WTC11 (cell line): ENCODE results near the gene SMIM13. TPM values are rescaled to one million over a fixed set of nuclear protein-coding genes. Genes with fewer than 3 reads are reported as not detected.

ENCODE experiments used
- ATAC-seq: fragments of 200-7000 bp; cut with Tn5 transposase; 2 replicates; pipeline ENCODE4 v1.10.0; 2021; ENCODE audit warnings: mild to moderate bottlenecking, moderate library complexity
- CTCF ChIA-PET: fragments of 300-600 bp; sonication (Branson Sonifier 250); formaldehyde crosslinking; loops from one replicate; lab custom pipeline; 2021; ENCODE audit warnings: antibody characterized with exemption; lab: Charles Lee
- POLR2A ChIA-PET: fragments of 350-600 bp; sonication (Branson Sonifier 250); formaldehyde crosslinking; loops from one replicate; lab custom pipeline; 2021; ENCODE audit warnings: antibody characterized with exemption; lab: Charles Lee
- DNase-seq: peaks from one replicate; pipeline ENCODE4 v3.0.0; 2021; ENCODE audit warnings: low spot score
- H3K27ac Mint-ChIP-seq: 2 replicates; pipeline ENCODE4 v1.8.0; 2021; ENCODE audit warnings: mixed read lengths
- H3K27me3 Mint-ChIP-seq: 2 replicates; pipeline ENCODE4 v1.8.0; 2021; ENCODE audit warnings: low read depth, mild to moderate bottlenecking, moderate library complexity, mixed read lengths
- H3K36me3 Mint-ChIP-seq: 2 replicates; pipeline ENCODE4 v1.8.0; 2021; ENCODE audit warnings: mixed read lengths
- H3K4me1 Mint-ChIP-seq: 2 replicates; pipeline ENCODE4 v1.8.0; 2022; ENCODE audit warnings: mixed read lengths
- H3K4me3 Mint-ChIP-seq: 2 replicates; pipeline ENCODE4 v1.8.0; 2021; ENCODE audit warnings: mild to moderate bottlenecking, moderate library complexity, mixed read lengths
- H3K9me3 Mint-ChIP-seq: 2 replicates; pipeline ENCODE4 v1.8.0; 2021; ENCODE audit warnings: mixed read lengths
- ATF1 ChIP-seq: sonication (generic); formaldehyde crosslinking; IDR thresholded peaks from 2 replicates; pipeline ENCODE4 v1.8.1; 2023; ENCODE audit warnings: mild to moderate bottlenecking, moderate library complexity, missing genetic modification reagents
- CREM ChIP-seq: sonication (generic); formaldehyde crosslinking; IDR thresholded peaks from 2 replicates; pipeline ENCODE4 v1.8.1; 2022; ENCODE audit warnings: mild to moderate bottlenecking, missing genetic modification reagents, moderate library complexity
- HMGA2 ChIP-seq: fragments of 250-450 bp; sonication (Bioruptor Pico); IDR thresholded peaks from 2 replicates; pipeline ENCODE4 v1.4.0; 2021; ENCODE audit warnings: mild to moderate bottlenecking, moderate library complexity
- HMGXB4 ChIP-seq: sonication (generic); formaldehyde crosslinking; IDR thresholded peaks from 2 replicates; pipeline ENCODE4 v1.8.1; 2023; ENCODE audit warnings: mild to moderate bottlenecking, moderate library complexity, missing genetic modification reagents
- KAT7 ChIP-seq: sonication (generic); formaldehyde crosslinking; IDR thresholded peaks from 2 replicates; pipeline ENCODE4 v1.8.1; 2023; ENCODE audit warnings: missing genetic modification reagents, mild to moderate bottlenecking, borderline replicate concordance
- MAX ChIP-seq: sonication (generic); formaldehyde crosslinking; IDR thresholded peaks from 2 replicates; pipeline ENCODE4 v1.8.0; 2022; ENCODE audit warnings: mild to moderate bottlenecking, missing genetic modification reagents
- NFE2L1 ChIP-seq: sonication (generic); formaldehyde crosslinking; IDR thresholded peaks from 2 replicates; pipeline ENCODE4 v1.8.1; 2023; ENCODE audit warnings: missing genetic modification reagents
- RORB ChIP-seq: fragments of 250-450 bp; sonication (Bioruptor Pico); IDR thresholded peaks from 2 replicates; pipeline ENCODE4 v1.9.0; 2021; ENCODE audit warnings: mild to moderate bottlenecking
- SOX15 ChIP-seq: fragments of 250-450 bp; sonication (Bioruptor Pico); IDR thresholded peaks from 2 replicates; pipeline ENCODE4 v1.9.0; 2021; ENCODE audit warnings: mild to moderate bottlenecking
- ZNF138 ChIP-seq: sonication (generic); formaldehyde crosslinking; conservative IDR thresholded peaks from 2 replicates; pipeline ENCODE4 v1.8.1; 2022; ENCODE audit warnings: mild to moderate bottlenecking, moderate library complexity, missing genetic modification reagents
- ZNF423 ChIP-seq: fragments of 250-450 bp; sonication (Bioruptor Pico); IDR thresholded peaks from 2 replicates; pipeline ENCODE4 v2.1.2; 2022; ENCODE audit warnings: mild to moderate bottlenecking, moderate library complexity
- ZNF671 ChIP-seq: fragments of 250-450 bp; sonication (Bioruptor Pico); IDR thresholded peaks from 2 replicates; pipeline ENCODE4 v1.8.0; 2021; ENCODE audit warnings: mild to moderate bottlenecking
- ZSCAN18 ChIP-seq: fragments of 250-450 bp; sonication (Bioruptor Pico); IDR thresholded peaks from 2 replicates; pipeline ENCODE4 v2.1.2; 2022; ENCODE audit warnings: mild to moderate bottlenecking, moderate library complexity
- total RNA-seq: library from RNA; stranded (reverse); gene quantifications from 3 replicates; pipeline ENCODE4 v1.2.3, GENCODE V29; 2021
- TF ChIP-seq, protein P1 (sequence below): sonication (generic); formaldehyde crosslinking; IDR thresholded peaks from 2 replicates; pipeline ENCODE4 v1.8.1; 2023; ENCODE audit warnings: mild to moderate bottlenecking, missing genetic modification reagents, moderate library complexity
- TF ChIP-seq, protein P2 (sequence below): fragments of 250-450 bp; sonication (Bioruptor Pico); IDR thresholded peaks from 2 replicates; pipeline ENCODE4 v1.9.0; 2021; ENCODE audit warnings: mild to moderate bottlenecking, borderline replicate concordance
- TF ChIP-seq, protein P3 (sequence below): sonication (generic); formaldehyde crosslinking; IDR thresholded peaks from 2 replicates; pipeline ENCODE4 v1.8.1; 2022; ENCODE audit warnings: mild to moderate bottlenecking, moderate library complexity, missing genetic modification reagents
- TF ChIP-seq, protein P4 (sequence below): sonication (generic); formaldehyde crosslinking; IDR thresholded peaks from 2 replicates; pipeline ENCODE4 v1.8.0; 2023; ENCODE audit warnings: missing genetic modification reagents
- TF ChIP-seq, protein P5 (sequence below): sonication (generic); formaldehyde crosslinking; IDR thresholded peaks from 2 replicates; pipeline ENCODE4 v1.8.0; 2022; ENCODE audit warnings: mild to moderate bottlenecking, missing genetic modification reagents

SMIM13 gene
- total RNA-seq, 1 experiment from 2014 or later, result 9.7 TPM

- no peak overlapping the region for H3K4me3 Mint-ChIP-seq
- no peak for TF ChIP-seq MAX (CRISPR knock-in tag)
- TF ChIP-seq, protein P1, sequence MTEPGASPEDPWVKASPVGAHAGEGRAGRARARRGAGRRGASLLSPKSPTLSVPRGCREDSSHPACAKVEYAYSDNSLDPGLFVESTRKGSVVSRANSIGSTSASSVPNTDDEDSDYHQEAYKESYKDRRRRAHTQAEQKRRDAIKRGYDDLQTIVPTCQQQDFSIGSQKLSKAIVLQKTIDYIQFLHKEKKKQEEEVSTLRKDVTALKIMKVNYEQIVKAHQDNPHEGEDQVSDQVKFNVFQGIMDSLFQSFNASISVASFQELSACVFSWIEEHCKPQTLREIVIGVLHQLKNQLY (CRISPR knock-in tag), result no peak
- TF ChIP-seq, protein P2, sequence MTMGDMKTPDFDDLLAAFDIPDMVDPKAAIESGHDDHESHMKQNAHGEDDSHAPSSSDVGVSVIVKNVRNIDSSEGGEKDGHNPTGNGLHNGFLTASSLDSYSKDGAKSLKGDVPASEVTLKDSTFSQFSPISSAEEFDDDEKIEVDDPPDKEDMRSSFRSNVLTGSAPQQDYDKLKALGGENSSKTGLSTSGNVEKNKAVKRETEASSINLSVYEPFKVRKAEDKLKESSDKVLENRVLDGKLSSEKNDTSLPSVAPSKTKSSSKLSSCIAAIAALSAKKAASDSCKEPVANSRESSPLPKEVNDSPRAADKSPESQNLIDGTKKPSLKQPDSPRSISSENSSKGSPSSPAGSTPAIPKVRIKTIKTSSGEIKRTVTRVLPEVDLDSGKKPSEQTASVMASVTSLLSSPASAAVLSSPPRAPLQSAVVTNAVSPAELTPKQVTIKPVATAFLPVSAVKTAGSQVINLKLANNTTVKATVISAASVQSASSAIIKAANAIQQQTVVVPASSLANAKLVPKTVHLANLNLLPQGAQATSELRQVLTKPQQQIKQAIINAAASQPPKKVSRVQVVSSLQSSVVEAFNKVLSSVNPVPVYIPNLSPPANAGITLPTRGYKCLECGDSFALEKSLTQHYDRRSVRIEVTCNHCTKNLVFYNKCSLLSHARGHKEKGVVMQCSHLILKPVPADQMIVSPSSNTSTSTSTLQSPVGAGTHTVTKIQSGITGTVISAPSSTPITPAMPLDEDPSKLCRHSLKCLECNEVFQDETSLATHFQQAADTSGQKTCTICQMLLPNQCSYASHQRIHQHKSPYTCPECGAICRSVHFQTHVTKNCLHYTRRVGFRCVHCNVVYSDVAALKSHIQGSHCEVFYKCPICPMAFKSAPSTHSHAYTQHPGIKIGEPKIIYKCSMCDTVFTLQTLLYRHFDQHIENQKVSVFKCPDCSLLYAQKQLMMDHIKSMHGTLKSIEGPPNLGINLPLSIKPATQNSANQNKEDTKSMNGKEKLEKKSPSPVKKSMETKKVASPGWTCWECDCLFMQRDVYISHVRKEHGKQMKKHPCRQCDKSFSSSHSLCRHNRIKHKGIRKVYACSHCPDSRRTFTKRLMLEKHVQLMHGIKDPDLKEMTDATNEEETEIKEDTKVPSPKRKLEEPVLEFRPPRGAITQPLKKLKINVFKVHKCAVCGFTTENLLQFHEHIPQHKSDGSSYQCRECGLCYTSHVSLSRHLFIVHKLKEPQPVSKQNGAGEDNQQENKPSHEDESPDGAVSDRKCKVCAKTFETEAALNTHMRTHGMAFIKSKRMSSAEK (CRISPR knock-in tag), result no peak
- TF ChIP-seq, all 79 proteins: peak for 0
- Mint-ChIP-seq H3K27me3 (no peaks in the 10 kb centered on the region), H3K4me1 (peaks cover 23% of the 10 kb centered on the region), H3K27ac (no peak overlapping the region), H3K9me3 (no peaks in the 10 kb centered on the region), H3K36me3 (no peaks in the 10 kb centered on the region)
- CTCF ChIA-PET, result no interaction called here
- DNase-seq (no peak), ATAC-seq (no peak)
- POLR2A ChIA-PET, result interaction anchor here (0.6 to 0.7 kb wide), 2 partner anchors 101 to 483 kb away, joined by 3 read pairs; no protein-coding TSS in a partner anchor
These were observed 21.5 kb upstream of the SMIM13 start for GRCh38 chr6:11072101-11072500.

DNA sequence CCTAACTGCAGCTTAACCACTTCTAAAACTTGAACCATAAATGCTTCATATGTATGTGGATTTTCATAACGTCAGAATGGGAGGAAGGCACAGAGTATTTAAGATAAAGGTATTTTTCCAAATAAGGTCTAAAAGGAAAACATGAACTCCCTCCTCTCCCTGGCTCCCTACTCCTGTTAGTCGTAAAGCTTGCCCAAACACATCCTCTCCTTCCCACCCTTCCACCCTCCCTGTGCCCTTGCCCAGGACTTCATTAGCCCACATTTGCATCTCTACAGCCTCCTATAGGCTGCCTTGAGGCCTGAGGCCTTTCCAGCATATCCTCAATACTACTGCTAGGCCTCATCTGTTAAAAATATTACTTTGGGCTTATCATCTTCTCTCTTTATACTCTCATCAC, 17.1 kb upstream of the SMIM13 start:
- peak overlapping the region; percentile 39; the same call in 1 of the 2 replicates for H3K27ac Mint-ChIP-seq
- peak; percentile 97 for ATAC-seq
- ChIA-PET CTCF (interaction anchor here (1.6 kb wide), 1 partner anchor 122 kb away, joined by 6 read pairs; no protein-coding TSS in a partner anchor), POLR2A (no interaction called here)
- H3K9me3 Mint-ChIP-seq, result no peaks in the 10 kb centered on the region; the same call in 1 of the 2 replicates
- DNase-seq, result no peak
- peaks cover 23% of the 10 kb centered on the region for H3K4me1 Mint-ChIP-seq
- H3K36me3 Mint-ChIP-seq, result no peaks in the 10 kb centered on the region
- TF ChIP-seq ZNF138 (no peak), ATF1 (CRISPR knock-in tag) (no peak), KAT7 (CRISPR knock-in tag) (no peak), HMGA2 (CRISPR knock-in tag) (no peak), ZNF423 (CRISPR knock-in tag) (no peak), RORB (no peak), ZNF671 (CRISPR knock-in tag) (no peak)
- TF ChIP-seq, protein P3, sequence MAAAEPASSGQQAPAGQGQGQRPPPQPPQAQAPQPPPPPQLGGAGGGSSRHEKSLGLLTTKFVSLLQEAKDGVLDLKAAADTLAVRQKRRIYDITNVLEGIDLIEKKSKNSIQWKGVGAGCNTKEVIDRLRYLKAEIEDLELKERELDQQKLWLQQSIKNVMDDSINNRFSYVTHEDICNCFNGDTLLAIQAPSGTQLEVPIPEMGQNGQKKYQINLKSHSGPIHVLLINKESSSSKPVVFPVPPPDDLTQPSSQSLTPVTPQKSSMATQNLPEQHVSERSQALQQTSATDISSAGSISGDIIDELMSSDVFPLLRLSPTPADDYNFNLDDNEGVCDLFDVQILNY (CRISPR knock-in tag), result no peak
- TF ChIP-seq, protein P4, sequence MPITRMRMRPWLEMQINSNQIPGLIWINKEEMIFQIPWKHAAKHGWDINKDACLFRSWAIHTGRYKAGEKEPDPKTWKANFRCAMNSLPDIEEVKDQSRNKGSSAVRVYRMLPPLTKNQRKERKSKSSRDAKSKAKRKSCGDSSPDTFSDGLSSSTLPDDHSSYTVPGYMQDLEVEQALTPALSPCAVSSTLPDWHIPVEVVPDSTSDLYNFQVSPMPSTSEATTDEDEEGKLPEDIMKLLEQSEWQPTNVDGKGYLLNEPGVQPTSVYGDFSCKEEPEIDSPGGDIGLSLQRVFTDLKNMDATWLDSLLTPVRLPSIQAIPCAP (CRISPR knock-in tag), result no peak
- no peak overlapping the region for H3K4me3 Mint-ChIP-seq
- H3K27me3 Mint-ChIP-seq, result no peaks in the 10 kb centered on the region

DNA sequence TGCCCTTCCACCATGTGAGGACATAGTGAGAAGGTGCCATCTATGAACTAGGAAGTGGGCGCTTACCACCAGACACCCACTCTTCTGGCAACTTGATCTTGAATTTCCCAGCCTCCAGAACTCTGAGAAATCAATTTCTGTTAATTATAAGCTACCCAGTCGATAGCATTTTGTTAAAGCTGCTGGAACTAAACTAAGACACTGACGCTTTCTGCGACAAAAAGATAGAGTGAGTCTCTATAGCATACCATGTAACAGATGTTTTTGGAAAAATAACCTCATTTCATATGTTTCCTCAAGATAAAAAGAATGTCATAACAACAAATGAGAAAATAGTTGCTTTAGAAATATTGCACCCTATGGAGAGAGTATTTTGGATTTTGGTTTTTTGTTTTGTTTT, 15.4 kb upstream of the SMIM13 start:
- CTCF ChIA-PET, result no interaction called here
- no peak overlapping the region for H3K4me3 Mint-ChIP-seq
- peaks cover 23% of the 10 kb centered on the region for H3K4me1 Mint-ChIP-seq
- DNase-seq, result no peak
- H3K9me3 Mint-ChIP-seq, result no peaks in the 10 kb centered on the region; the same call in 1 of the 2 replicates
- H3K27ac Mint-ChIP-seq, result no peak overlapping the region
- no peaks in the 10 kb centered on the region for H3K36me3 Mint-ChIP-seq
- H3K27me3 Mint-ChIP-seq, result no peaks in the 10 kb centered on the region
- TF ChIP-seq, protein P5, sequence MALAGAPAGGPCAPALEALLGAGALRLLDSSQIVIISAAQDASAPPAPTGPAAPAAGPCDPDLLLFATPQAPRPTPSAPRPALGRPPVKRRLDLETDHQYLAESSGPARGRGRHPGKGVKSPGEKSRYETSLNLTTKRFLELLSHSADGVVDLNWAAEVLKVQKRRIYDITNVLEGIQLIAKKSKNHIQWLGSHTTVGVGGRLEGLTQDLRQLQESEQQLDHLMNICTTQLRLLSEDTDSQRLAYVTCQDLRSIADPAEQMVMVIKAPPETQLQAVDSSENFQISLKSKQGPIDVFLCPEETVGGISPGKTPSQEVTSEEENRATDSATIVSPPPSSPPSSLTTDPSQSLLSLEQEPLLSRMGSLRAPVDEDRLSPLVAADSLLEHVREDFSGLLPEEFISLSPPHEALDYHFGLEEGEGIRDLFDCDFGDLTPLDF (CRISPR knock-in tag), result no peak
- no peak for TF ChIP-seq NFE2L1 (CRISPR knock-in tag)
- TF ChIP-seq, protein P1 (CRISPR knock-in tag), result no peak
- no peak for TF ChIP-seq ZSCAN18
- TF ChIP-seq MAX (CRISPR knock-in tag), result no peak
- no peak for TF ChIP-seq HMGXB4 (CRISPR knock-in tag)
- TF ChIP-seq SOX15 (CRISPR knock-in tag), result no peak
- no peak for TF ChIP-seq CREM
- TF ChIP-seq, all 79 proteins: peak for 0
- no peak for ATAC-seq
- POLR2A ChIA-PET, result no interaction called here
